ENCODE data around the gene CCDC197.

CCDC197 gene

GRCh38 chr14:93961620-93962019 lies 35.5 kb upstream of the CCDC197 start:
- no peak for DNase-seq

GRCh38 chr14:93962701-93963601 lies 34.1 kb upstream of the CCDC197 start:
- DNase-seq: peak; percentile 58

- no peak for DNase-seq
Observed at GRCh38 chr14:93963692-93964091, 33.4 kb upstream of the CCDC197 start.

- no peak for DNase-seq
Observed at GRCh38 chr14:93964281-93964680, 32.8 kb upstream of the CCDC197 start.

GRCh38 chr14:93964820-93965286 lies 32.2 kb upstream of the CCDC197 start:
- no peak for DNase-seq

GRCh38 chr14:93965287-93965821 lies 31.7 kb upstream of the CCDC197 start:
- no peak for DNase-seq

GRCh38 chr14:93965946-93966474 lies 31.1 kb upstream of the CCDC197 start:
- no peak for DNase-seq

- no peak for DNase-seq
Observed at GRCh38 chr14:93967637-93968250, 29.4 kb upstream of the CCDC197 start.

- DNase-seq: peak; percentile 47
Observed at GRCh38 chr14:93969082-93969828, 27.8 kb upstream of the CCDC197 start.

- DNase-seq: no peak
Observed at GRCh38 chr14:93970585-93970964, 26.5 kb upstream of the CCDC197 start.

GRCh38 chr14:93970965-93971634 lies 26.0 kb upstream of the CCDC197 start:
- DNase-seq: peak; percentile 83

- DNase-seq: no peak
Observed at GRCh38 chr14:93971635-93972027, 25.5 kb upstream of the CCDC197 start.

- DNase-seq: no peak
Observed at GRCh38 chr14:93972618-93973205, 24.4 kb upstream of the CCDC197 start.

- no peak for DNase-seq
Observed at GRCh38 chr14:93973607-93974006, 23.5 kb upstream of the CCDC197 start.

GRCh38 chr14:93974299-93974698 lies 22.8 kb upstream of the CCDC197 start:
- DNase-seq: peak; percentile 9

- DNase-seq: peak; percentile 50
Observed at GRCh38 chr14:93974833-93975232, 22.3 kb upstream of the CCDC197 start.

GRCh38 chr14:93975791-93976476 lies 21.2 kb upstream of the CCDC197 start:
- no peak for DNase-seq

- DNase-seq: no peak
Observed at GRCh38 chr14:93976477-93977057, 20.5 kb upstream of the CCDC197 start, which contains the start of gene ASB2. Gene ASB2 (minus strand): TSS chr14:93976570. CDS start chr14:93964539, 12,031 bp downstream.

- no peak for DNase-seq
Observed at GRCh38 chr14:93977171-93977570, 19.9 kb upstream of the CCDC197 start.

- DNase-seq: no peak
Observed at GRCh38 chr14:93977790-93978581, 19.1 kb upstream of the CCDC197 start.

Measured in NCI-H82 (cell line).